Esophagus (tissue), 2 donors: ENCODE data around the gene HS2ST1. TPM values are rescaled to one million over a fixed set of nuclear protein-coding genes. Genes with fewer than 3 reads are reported as not detected.
"Not testable (repeated sequence)": the region's sequence is repeated elsewhere in the genome, so short reads cannot be mapped to it uniquely, and the experiment has no call there.

Experiments used
- H3K27ac ChIP-seq, 2 donors: one replicate each; pipeline ENCODE4 v1.5.1; 2013; ENCODE audit warnings: low read depth in 2 of 2, mild to moderate bottlenecking in 2 of 2, inconsistent platforms in 1 of 2, low read length in 1 of 2, moderate library complexity in 1 of 2
- H3K27me3 ChIP-seq, 2 donors: one replicate each; pipeline ENCODE4 v1.6.1; 2013; ENCODE audit warnings: low read length in 2 of 2, control low read depth in 1 of 2, mild to moderate bottlenecking in 1 of 2; ENCODE audit not compliant: insufficient read depth in 2 of 2, control insufficient read depth in 1 of 2
- H3K36me3 ChIP-seq, 2 donors: one replicate each; pipeline ENCODE4 v1.6.1; 2013; ENCODE audit warnings: low read length in 1 of 2; ENCODE audit not compliant: control insufficient read depth in 2 of 2, insufficient read depth in 2 of 2
- H3K4me1 ChIP-seq, 2 donors: one replicate each; pipeline ENCODE4 v1.6.1; 2013; ENCODE audit warnings: low read length in 1 of 2; ENCODE audit not compliant: control insufficient read depth in 2 of 2, insufficient read depth in 2 of 2
- H3K4me3 ChIP-seq, 2 donors: one replicate each; pipeline ENCODE4 v1.5.1; 2013; ENCODE audit warnings: low read length in 2 of 2, mild to moderate bottlenecking in 2 of 2, low read depth in 1 of 2, moderate library complexity in 1 of 2
- H3K9me3 ChIP-seq, 2 donors: one replicate each; pipeline ENCODE4 v1.6.1; 2013; ENCODE audit warnings: mild to moderate bottlenecking in 2 of 2, low read depth in 1 of 2, low read length in 1 of 2, moderate library complexity in 1 of 2; ENCODE audit not compliant: control insufficient read depth in 2 of 2, insufficient read depth in 1 of 2
- WGBS, 2 donors: extraction: QIAGEN DNeasy Blood & Tissue Kit; methylation state at CpG; one replicate each; pipeline ENCODE4 v1.1.7; 2013; 5-methylcytosine and 5-hydroxymethylcytosine counted together
- polyA plus RNA-seq, 2 donors: library from polyadenylated mRNA; stranded (reverse); fragments of 200-250 nt; gene quantifications; one replicate each; pipeline ENCODE4 v1.2.3, GENCODE V29; 2013
- donor health status: healthy with polysubstance abuse.
- donor health status: Bipolar disorder and iron deficiency.

The HS2ST1 gene
- polyA plus RNA-seq, 2 donors = 2.7 to 3.8 TPM

DNA sequence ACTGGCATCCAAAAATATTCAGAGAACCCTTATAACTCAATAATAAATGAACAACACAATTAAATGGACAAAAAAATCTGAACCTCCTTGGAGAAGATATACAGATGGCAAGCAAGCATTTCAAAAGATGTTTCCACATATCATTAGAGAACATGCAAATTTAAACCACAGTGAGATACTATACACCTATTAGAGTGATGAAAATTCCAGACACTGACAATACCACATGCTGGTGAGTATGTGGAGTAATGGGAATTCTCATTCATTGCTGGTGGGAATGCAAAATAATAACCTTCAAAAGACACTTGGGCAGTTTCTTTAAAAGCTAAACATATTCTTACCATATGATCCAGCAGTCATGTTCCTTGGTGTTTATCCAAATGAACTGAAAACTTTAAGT, 46.1 kb downstream of the HS2ST1 start:
- H3K27me3 ChIP-seq = no peaks in the 10 kb centered on the region
- H3K27ac ChIP-seq = no peak overlapping the region
- no peaks in the 10 kb centered on the region for H3K36me3 ChIP-seq
- no peaks in the 10 kb centered on the region for H3K4me1 ChIP-seq
- no peaks in the 10 kb centered on the region for H3K9me3 ChIP-seq
- no peak overlapping the region for H3K4me3 ChIP-seq

GRCh38 chr1:86963841-86964240, 49.4 kb downstream of the HS2ST1 start:
- H3K36me3 ChIP-seq, H3K27me3 ChIP-seq, H3K9me3 ChIP-seq, H3K4me1 ChIP-seq, H3K27ac ChIP-seq, H3K4me3 ChIP-seq: not testable (repeated sequence)
- 94 to 95% methylated on average over 27 to 36 of the region's 36 CpGs for WGBS, 2 donors

DNA sequence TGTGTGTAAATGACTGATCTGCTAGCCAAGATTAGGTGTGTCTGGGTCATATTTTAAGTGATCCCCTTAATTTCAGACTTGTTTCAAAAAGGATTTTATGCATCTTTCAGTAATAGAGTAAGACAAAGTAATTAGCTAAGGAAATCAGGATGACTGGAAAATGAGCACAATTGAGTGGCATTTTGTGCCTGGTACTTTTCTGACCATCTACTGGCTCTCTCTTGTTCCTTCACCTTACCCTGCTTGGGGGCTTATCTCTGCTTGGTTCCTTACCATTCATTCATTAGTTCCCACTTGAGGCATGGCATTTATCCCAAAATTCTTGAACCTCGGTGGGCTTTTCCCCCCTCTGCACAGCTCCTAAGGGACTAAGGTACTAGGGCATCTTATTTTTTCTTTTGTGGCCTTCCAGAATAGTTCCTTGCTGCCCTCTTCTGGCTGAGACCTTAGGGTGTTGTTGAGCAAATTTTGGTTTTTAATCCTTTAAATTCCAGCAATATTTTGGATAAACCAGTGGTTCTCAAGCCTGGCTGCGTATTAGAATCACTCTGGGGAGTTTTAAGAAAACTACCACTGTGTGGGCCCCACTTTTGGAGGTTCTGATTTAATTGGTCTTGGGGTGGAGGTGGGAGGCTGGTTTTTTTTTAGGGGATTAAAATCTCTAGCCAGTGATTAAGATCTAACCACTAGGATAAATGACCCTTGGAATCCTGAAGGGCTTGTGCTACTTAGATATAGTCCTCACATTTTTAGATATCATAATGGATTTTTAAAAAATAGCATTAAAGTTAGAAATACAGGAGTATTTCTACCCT, 50.8 kb downstream of the HS2ST1 start:
- Histone ChIP-seq H3K27ac (no peak overlapping the region), H3K36me3 (no peaks in the 10 kb centered on the region), H3K4me1 (no peaks in the 10 kb centered on the region), H3K4me3 (no peak overlapping the region), H3K9me3 (no peaks in the 10 kb centered on the region), H3K27me3 (no peaks in the 10 kb centered on the region)
- WGBS, 2 donors = 37 to 42% methylated on average over 2 of the region's 2 CpGs

- Histone ChIP-seq H3K9me3 (no peaks in the 10 kb centered on the region), H3K36me3 (no peaks in the 10 kb centered on the region), H3K27me3 (no peaks in the 10 kb centered on the region), H3K27ac (no peak overlapping the region), H3K4me1 (no peaks in the 10 kb centered on the region), H3K4me3 (no peak overlapping the region)
- WGBS, 2 donors = 90 to 93% methylated on average over 1 of the region's 1 CpG
Measured at GRCh38 chr1:86965827-86966182, 51.4 kb downstream of the HS2ST1 start.

DNA sequence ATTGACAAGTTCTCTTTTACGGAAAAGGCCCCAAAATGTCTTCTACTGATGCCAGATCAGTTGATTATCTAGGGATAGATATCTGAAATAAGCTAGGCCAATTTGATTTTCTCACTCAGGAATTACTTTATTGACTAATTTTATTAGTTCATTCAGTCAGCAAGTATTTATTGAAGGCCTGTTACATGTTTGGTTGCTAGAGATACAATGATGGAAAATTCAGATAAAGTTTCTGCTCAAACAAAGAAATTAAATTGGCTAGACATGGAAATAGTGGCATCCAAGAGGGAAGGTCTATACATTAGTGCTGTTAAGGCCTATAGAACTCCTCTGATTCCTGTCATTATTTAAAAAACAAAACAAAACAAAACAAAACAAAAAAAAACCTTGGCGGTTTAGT, 56.5 kb downstream of the HS2ST1 start:
- no peaks in the 10 kb centered on the region for H3K9me3 ChIP-seq
- no peaks in the 10 kb centered on the region for H3K4me1 ChIP-seq
- whole genome bisulfite sequencing, 2 donors = 51 to 55% methylated on average over 2 of the region's 2 CpGs
- no peak overlapping the region for H3K27ac ChIP-seq
- no peaks in the 10 kb centered on the region for H3K27me3 ChIP-seq
- no peak overlapping the region for H3K4me3 ChIP-seq
- H3K36me3 ChIP-seq = no peaks in the 10 kb centered on the region

DNA sequence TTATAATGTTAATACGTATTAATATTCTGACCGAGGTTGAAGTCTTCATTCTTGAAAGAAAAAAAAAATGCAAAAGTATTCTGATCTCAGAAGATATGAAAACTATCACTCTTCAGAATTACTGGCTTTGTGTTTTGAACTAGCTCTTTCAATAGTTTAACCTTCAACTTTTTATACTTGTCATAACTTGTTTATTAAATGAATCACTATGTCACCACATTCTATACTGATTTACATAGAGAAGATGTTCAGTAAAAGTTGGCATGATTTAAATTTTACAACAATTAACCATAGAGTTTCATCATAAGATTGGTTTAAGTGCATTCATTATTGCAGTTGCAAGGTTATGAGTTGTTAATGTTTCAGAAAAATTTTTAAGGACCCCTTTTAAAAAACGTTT, 57.3 kb downstream of the HS2ST1 start:
- Histone ChIP-seq H3K9me3 (no peaks in the 10 kb centered on the region), H3K4me3 (no peak overlapping the region), H3K36me3 (no peaks in the 10 kb centered on the region), H3K27ac (no peak overlapping the region), H3K4me1 (no peaks in the 10 kb centered on the region), H3K27me3 (no peaks in the 10 kb centered on the region)
- 39 to 48% methylated on average over 3 of the region's 3 CpGs for WGBS, 2 donors

- no peaks in the 10 kb centered on the region for H3K36me3 ChIP-seq
- no peaks in the 10 kb centered on the region for H3K27me3 ChIP-seq
- H3K4me3 ChIP-seq = no peak overlapping the region
- no peak overlapping the region for H3K27ac ChIP-seq
- no peaks in the 10 kb centered on the region for H3K9me3 ChIP-seq
- H3K4me1 ChIP-seq = no peaks in the 10 kb centered on the region
- WGBS, 2 donors = 80 to 82% methylated on average over 2 of the region's 2 CpGs
Measured at GRCh38 chr1:86972262-86972661, 57.8 kb downstream of the HS2ST1 start.

DNA sequence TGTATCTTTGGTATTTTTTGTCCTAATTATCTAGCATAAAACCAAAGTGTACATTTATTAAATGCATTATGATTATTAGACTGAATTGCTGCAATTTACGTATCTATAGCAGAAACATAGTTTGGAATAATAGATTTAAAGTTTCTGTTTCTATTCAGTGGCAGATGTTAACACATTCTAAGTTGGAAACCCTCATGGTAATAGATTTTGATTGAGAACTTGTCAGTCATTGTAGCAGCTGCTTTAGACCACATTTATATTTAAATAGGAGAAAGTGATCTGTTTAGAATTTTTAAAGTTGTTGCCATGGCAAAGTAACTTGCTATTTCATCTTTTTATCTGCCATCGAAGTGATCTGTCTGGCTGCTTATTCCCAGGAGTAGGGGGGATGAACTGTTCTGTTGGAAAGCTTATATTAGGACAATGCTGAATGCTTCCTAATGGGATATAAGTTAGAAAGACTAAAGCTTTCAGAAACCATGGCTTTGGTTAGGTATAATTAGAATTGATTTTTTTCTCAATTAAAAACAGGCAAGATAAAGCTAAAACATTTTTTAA, 61.6 kb downstream of the HS2ST1 start:
- WGBS, 2 donors = 51 to 55% methylated on average over 2 of the region's 2 CpGs
- no peaks in the 10 kb centered on the region for H3K9me3 ChIP-seq
- H3K4me3 ChIP-seq = no peak overlapping the region

GRCh38 chr1:86976664-86977063, 62.2 kb downstream of the HS2ST1 start:
- H3K27ac ChIP-seq = no peak overlapping the region
- H3K4me1 ChIP-seq = no peaks in the 10 kb centered on the region
- no peaks in the 10 kb centered on the region for H3K27me3 ChIP-seq
- no peaks in the 10 kb centered on the region for H3K9me3 ChIP-seq
- no peaks in the 10 kb centered on the region for H3K36me3 ChIP-seq
- H3K4me3 ChIP-seq = no peak overlapping the region

More for the DNA sequence above, 61.6 kb downstream of the HS2ST1 start:
- no peaks in the 10 kb centered on the region for H3K27me3 ChIP-seq
- H3K36me3 ChIP-seq = no peaks in the 10 kb centered on the region
- H3K27ac ChIP-seq = no peak overlapping the region
- H3K4me1 ChIP-seq = no peaks in the 10 kb centered on the region
